Keratinocyte (primary cell): Measurements from ENCODE around the gene ABCG4. TPM values are rescaled to one million over a fixed set of nuclear protein-coding genes. Genes with fewer than 3 reads are reported as not detected.
A peak's percentile ranks its signal among the peaks of the same experiment; 100 is the strongest.
"Not testable (repeated sequence)": the region's sequence is repeated elsewhere in the genome, so short reads cannot be mapped to it uniquely, and the experiment has no call there.

Experiments used
- DNase-seq: peaks from one replicate; pipeline ENCODE4 v3.0.0-alpha.2; 2011; ENCODE audit warnings: low read depth, missing footprints, low spot score
- FAIRE-seq: peaks from 2 replicates; lab custom pipeline; 2011; peaks lifted over from hg19 to GRCh38; lab: Jason Lieb, UNC
- H2AFZ ChIP-seq: 2 replicates; pipeline ENCODE4 v1.6.0; 2012; ENCODE audit warnings: low read length, control low read depth, inconsistent platforms; ENCODE audit not compliant: control insufficient read depth
- H3K27ac ChIP-seq: 2 replicates; pipeline ENCODE4 v1.5.1; 2011; ENCODE audit warnings: low read length; ENCODE audit not compliant: control insufficient read depth, insufficient read depth
- H3K27me3 ChIP-seq: 3 replicates; pipeline ENCODE4 v1.6.0; 2011; ENCODE audit warnings: low read length; ENCODE audit not compliant: control insufficient read depth, insufficient read depth; ENCODE audit errors: extremely low read depth
- H3K36me3 ChIP-seq, 2 experiments: 2 replicates in 1 of 2; 3 replicates in 1 of 2; pipeline ENCODE4 v1.5.1; 2011; ENCODE audit warnings: low read length in 2 of 2, mild to moderate bottlenecking in 1 of 2; ENCODE audit not compliant: control insufficient read depth in 2 of 2, insufficient read depth in 2 of 2; ENCODE audit errors: extremely low read depth in 1 of 2
- H3K4me1 ChIP-seq: 3 replicates; pipeline ENCODE4 v1.5.1; 2011; ENCODE audit warnings: low read length; ENCODE audit not compliant: control insufficient read depth, insufficient read depth; ENCODE audit errors: extremely low read depth
- H3K4me2 ChIP-seq: 3 replicates; pipeline ENCODE4 v1.6.0; 2011; ENCODE audit warnings: low read depth, low read length; ENCODE audit not compliant: control insufficient read depth, insufficient read depth; ENCODE audit errors: extremely low read depth
- H3K4me3 ChIP-seq, 3 experiments: fragments of 200-600 bp in 1 of 3; sonication (generic) in 1 of 3; 2 replicates in 2 of 3; 3 replicates in 1 of 3; pipeline ENCODE4 v1.5.1; 2011 to 2016; ENCODE audit warnings: low read length in 3 of 3, mild to moderate bottlenecking in 3 of 3, control low read depth in 2 of 3, inconsistent platforms in 1 of 3, low read depth in 1 of 3, mixed read lengths in 1 of 3, mixed run types in 1 of 3, moderate library complexity in 1 of 3; ENCODE audit not compliant: control insufficient read depth in 2 of 3, insufficient read depth in 2 of 3; ENCODE audit errors: extremely low read depth in 1 of 3
- H3K79me2 ChIP-seq: 2 replicates; pipeline ENCODE4 v1.6.0; 2012; ENCODE audit warnings: low read length; ENCODE audit not compliant: control insufficient read depth, insufficient read depth
- H3K9ac ChIP-seq: 3 replicates; pipeline ENCODE4 v1.6.0; 2011; ENCODE audit warnings: low read length; ENCODE audit not compliant: control insufficient read depth, insufficient read depth; ENCODE audit errors: extremely low read depth
- H3K9me1 ChIP-seq: 3 replicates; pipeline ENCODE4 v1.6.0; 2011; ENCODE audit warnings: low read length; ENCODE audit not compliant: control insufficient read depth, insufficient read depth; ENCODE audit errors: extremely low read depth
- H3K9me3 ChIP-seq: 2 replicates; pipeline ENCODE4 v1.5.1; 2012; ENCODE audit warnings: low read depth, low read length; ENCODE audit not compliant: control insufficient read depth
- H4K20me1 ChIP-seq: 3 replicates; pipeline ENCODE4 v1.6.0; 2011; ENCODE audit warnings: low read length; ENCODE audit not compliant: control insufficient read depth, insufficient read depth; ENCODE audit errors: extremely low read depth
- EZH2 ChIP-seq: IDR thresholded peaks from one replicate; pipeline ENCODE4 v1.6.1; 2012; ENCODE audit warnings: inconsistent platforms, mild to moderate bottlenecking, low read length, moderate library complexity
- dilution Hi-C: fragments of 300-500 bp; cut with MboI; formaldehyde crosslinking; loops from one replicate; pipeline ENCODE4 v1.7.0; 2020; ENCODE audit warnings: low sequenced_read_pairs; ENCODE audit not compliant: extremely low pct_ligation_motif_present
- polyA plus RNA-seq, 5 experiments: library from polyadenylated mRNA; depleted of rRNA in 3 of 5; stranded (reverse) in 3 of 5; stranded (forward) in 1 of 5; unstranded in 1 of 5; fragments of >200 nt; gene quantifications; 1 replicate in 1 of 5; 2 replicates in 3 of 5; 3 replicates in 1 of 5; pipeline versions ENCODE4 v1.2.1 to v1.2.3, GENCODE V29; 2011 to 2012; ENCODE audit warnings: missing spikeins in 2 of 5, low read depth in 1 of 5, low replicate concordance in 1 of 5
- TF ChIP-seq, protein P1 (sequence below), 3 experiments: IDR thresholded peaks in 1 of 3; conservative IDR thresholded peaks in 1 of 3; optimal IDR thresholded peaks in 1 of 3; 2 replicates in 2 of 3; 3 replicates in 1 of 3; pipeline versions ENCODE3 to v1.5.1; 2011; ENCODE audit warnings: low read length in 3 of 3, mild to moderate bottlenecking in 3 of 3, moderate library complexity in 2 of 3, control low read depth in 1 of 3, inconsistent platforms in 1 of 3; ENCODE audit not compliant: insufficient read depth in 2 of 3; ENCODE audit errors: extremely low read depth in 1 of 3

The ABCG4 gene
- polyA plus RNA-seq, 1 donor (not counting 4 experiments of a cell fraction or from before 2014, with no cell fraction given), result 0.14 TPM

- FAIRE-seq, result no peak
- dilution Hi-C loops, result no loop called here
These were observed 13.0 kb downstream of the ABCG4 start for GRCh38 chr11:119161871-119162270.

DNA sequence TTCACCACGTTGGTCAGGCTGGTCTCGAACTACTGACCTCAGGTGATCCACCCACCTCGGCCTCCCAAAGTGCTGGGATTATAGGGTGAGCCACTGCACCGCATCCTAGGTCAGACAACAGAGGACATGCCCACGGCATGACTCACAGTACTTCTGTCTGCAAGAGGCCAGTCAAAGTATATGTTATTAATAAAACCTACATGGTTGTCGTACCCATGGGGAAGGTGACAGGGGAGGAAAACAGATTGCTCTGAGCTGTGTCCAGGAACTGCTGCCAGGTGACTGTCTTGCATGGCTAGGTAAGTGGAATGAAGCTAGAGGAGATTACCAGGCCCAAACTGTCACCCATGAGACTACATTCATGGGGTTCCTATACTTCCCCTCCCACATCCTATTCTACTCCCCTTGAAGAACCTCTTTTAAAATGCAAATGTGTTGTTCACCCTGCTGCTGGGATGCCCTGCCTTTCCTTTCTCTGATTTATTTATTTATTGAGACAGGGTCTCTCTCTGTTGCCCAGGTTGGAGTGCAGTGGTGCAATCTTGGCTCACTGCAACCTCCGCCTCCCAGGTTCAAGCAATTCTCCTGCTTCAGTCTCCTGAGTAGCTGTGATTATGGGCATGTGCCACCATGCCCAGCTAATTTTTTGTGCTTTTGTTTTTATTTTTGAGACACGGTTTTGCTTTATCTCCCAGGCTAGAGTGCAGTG lies 17.7 kb downstream of the ABCG4 start:
- H3K9ac ChIP-seq, result no peak overlapping the region
- peak overlapping the region; percentile 85 for H3K27ac ChIP-seq
- TF ChIP-seq EZH2, result no peak
- TF ChIP-seq, protein P1, sequence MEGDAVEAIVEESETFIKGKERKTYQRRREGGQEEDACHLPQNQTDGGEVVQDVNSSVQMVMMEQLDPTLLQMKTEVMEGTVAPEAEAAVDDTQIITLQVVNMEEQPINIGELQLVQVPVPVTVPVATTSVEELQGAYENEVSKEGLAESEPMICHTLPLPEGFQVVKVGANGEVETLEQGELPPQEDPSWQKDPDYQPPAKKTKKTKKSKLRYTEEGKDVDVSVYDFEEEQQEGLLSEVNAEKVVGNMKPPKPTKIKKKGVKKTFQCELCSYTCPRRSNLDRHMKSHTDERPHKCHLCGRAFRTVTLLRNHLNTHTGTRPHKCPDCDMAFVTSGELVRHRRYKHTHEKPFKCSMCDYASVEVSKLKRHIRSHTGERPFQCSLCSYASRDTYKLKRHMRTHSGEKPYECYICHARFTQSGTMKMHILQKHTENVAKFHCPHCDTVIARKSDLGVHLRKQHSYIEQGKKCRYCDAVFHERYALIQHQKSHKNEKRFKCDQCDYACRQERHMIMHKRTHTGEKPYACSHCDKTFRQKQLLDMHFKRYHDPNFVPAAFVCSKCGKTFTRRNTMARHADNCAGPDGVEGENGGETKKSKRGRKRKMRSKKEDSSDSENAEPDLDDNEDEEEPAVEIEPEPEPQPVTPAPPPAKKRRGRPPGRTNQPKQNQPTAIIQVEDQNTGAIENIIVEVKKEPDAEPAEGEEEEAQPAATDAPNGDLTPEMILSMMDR (optimal IDR thresholded peaks at IDR 0.05 in 1 of 3, IDR thresholded peaks at IDR 0.05 in 1 of 3, conservative IDR thresholded peaks at IDR 0.05 in 1 of 3; ENCODE audit: extremely low read depth in 1 of 3, insufficient read depth in 2 of 3, low read length in 3 of 3), result no peak
- no peaks in the 10 kb centered on the region for H3K9me1 ChIP-seq
- no peak overlapping the region for H2AFZ ChIP-seq
- no peaks in the 10 kb centered on the region for H3K79me2 ChIP-seq
- H3K27me3 ChIP-seq, result no peaks in the 10 kb centered on the region
- peak; percentile 69 for DNase-seq
- H3K4me2 ChIP-seq, result peak overlapping the region; percentile 65
- no peaks in the 10 kb centered on the region for H4K20me1 ChIP-seq
- dilution Hi-C loops, result no loop called here
- FAIRE-seq, result peak; percentile 26
- H3K36me3 ChIP-seq, result no peaks in the 10 kb centered on the region
- H3K9me3 ChIP-seq, result no peaks in the 10 kb centered on the region
- peak overlapping the region in 1 of 3 experiments; percentile 20 for H3K4me3 ChIP-seq
- H3K4me1 ChIP-seq, result peaks cover 36% of the 10 kb centered on the region

More at GRCh38 chr11:119161871-119162270, 13.0 kb downstream of the ABCG4 start:
- DNase-seq, result no peak
- no peak for TF ChIP-seq EZH2
- TF ChIP-seq, protein P1 (optimal IDR thresholded peaks at IDR 0.05 in 1 of 3, IDR thresholded peaks at IDR 0.05 in 1 of 3, conservative IDR thresholded peaks at IDR 0.05 in 1 of 3; ENCODE audit: extremely low read depth in 1 of 3, insufficient read depth in 2 of 3, low read length in 3 of 3), result no peak
- Histone ChIP-seq H3K9ac (no peak overlapping the region), H3K36me3 (no peaks in the 10 kb centered on the region), H3K27me3 (no peaks in the 10 kb centered on the region), H3K9me3 (no peaks in the 10 kb centered on the region), H3K4me1 (peaks cover 11% of the 10 kb centered on the region), H3K9me1 (no peaks in the 10 kb centered on the region), H2AFZ (no peak overlapping the region), H3K27ac (no peak overlapping the region), H3K4me3 (no peak overlapping the region), H3K4me2 (no peak overlapping the region), H3K79me2 (no peaks in the 10 kb centered on the region), H4K20me1 (no peaks in the 10 kb centered on the region)

- H3K9me3 ChIP-seq, H3K9me1 ChIP-seq, dilution Hi-C loops, FAIRE-seq, H3K79me2 ChIP-seq, H3K36me3 ChIP-seq, DNase-seq, H3K4me3 ChIP-seq, H3K27me3 ChIP-seq, H4K20me1 ChIP-seq: not testable (repeated sequence)
- Histone ChIP-seq H2AFZ (peak overlapping the region; percentile 58), H3K4me1 (peaks cover 36% of the 10 kb centered on the region), H3K9ac (peak overlapping the region; percentile 50), H3K27ac (peak overlapping the region; percentile 85), H3K4me2 (peak overlapping the region; percentile 94)
These were observed 18.2 kb downstream of the ABCG4 start for GRCh38 chr11:119167077-119167458.
